H1 (cell line): ENCODE data around the gene MUC5B. TPM values are rescaled to one million over a fixed set of nuclear protein-coding genes. Genes with fewer than 3 reads are reported as not detected.

Source experiments
- BCL11A ChIP-seq, 2 experiments: IDR thresholded peaks; one replicate each; pipeline ENCODE4 v1.6.1; 2011; ENCODE audit warnings: low read depth in 2 of 2, low read length in 2 of 2, mild to moderate bottlenecking in 2 of 2
- CEBPB ChIP-seq: IDR thresholded peaks from 2 replicates; pipeline ENCODE4 v1.6.1; 2012; ENCODE audit warnings: low read depth, low read length
- CHD2 ChIP-seq: IDR thresholded peaks from 2 replicates; pipeline ENCODE4 v1.6.1; 2012; ENCODE audit warnings: low read length, improper control_type of control experiment
- CREB1 ChIP-seq: IDR thresholded peaks from 2 replicates; pipeline ENCODE4 v1.6.1; 2012; ENCODE audit warnings: inconsistent platforms
- EGR1 ChIP-seq: IDR thresholded peaks from 2 replicates; pipeline ENCODE4 v1.6.1; 2011; ENCODE audit warnings: low read depth, low read length, borderline replicate concordance
- EP300 ChIP-seq, 2 experiments: IDR thresholded peaks; 1 replicate in 1 of 2; 2 replicates in 1 of 2; pipeline ENCODE4 v1.6.1; 2011 to 2012; ENCODE audit warnings: low read depth in 2 of 2, low read length in 2 of 2, mild to moderate bottlenecking in 2 of 2, borderline replicate concordance in 1 of 2, inconsistent platforms in 1 of 2, moderate library complexity in 1 of 2
- FOSL1 ChIP-seq: IDR thresholded peaks from 2 replicates; pipeline ENCODE4 v1.6.1; 2011; ENCODE audit warnings: mild to moderate bottlenecking, low read depth, low read length, moderate library complexity; ENCODE audit not compliant: insufficient read depth
- GTF2F1 ChIP-seq: IDR thresholded peaks from 2 replicates; pipeline ENCODE4 v1.6.1; 2012; ENCODE audit warnings: low read depth, low read length, improper control_type of control experiment, borderline replicate concordance
- HDAC2 ChIP-seq, 2 experiments: fragments of 300-600 bp in 1 of 2; sonication (generic) in 1 of 2; IDR thresholded peaks; 2 replicates each; pipeline ENCODE4 v1.6.1; 2011 to 2012; ENCODE audit warnings: low read depth in 2 of 2, low read length in 2 of 2, mild to moderate bottlenecking in 2 of 2, moderate library complexity in 2 of 2, borderline replicate concordance in 1 of 2, inconsistent platforms in 1 of 2
- KDM4A ChIP-seq: IDR thresholded peaks from one replicate; pipeline ENCODE4 v1.7.1; 2012; ENCODE audit warnings: low read depth, mild to moderate bottlenecking, moderate library complexity, low read length, inconsistent platforms; ENCODE audit not compliant: severe bottlenecking
- PHF8 ChIP-seq: fragments of 200-600 bp; sonication (generic); conservative IDR thresholded peaks from 2 replicates; pipeline ENCODE4 v1.7.1; 2012; ENCODE audit warnings: low read depth, mild to moderate bottlenecking, inconsistent platforms, low read length, moderate library complexity
- RFX5 ChIP-seq: IDR thresholded peaks from 2 replicates; pipeline ENCODE4 v1.6.1; 2011; ENCODE audit warnings: low read depth, low read length, improper control_type of control experiment, borderline replicate concordance
- SIX5 ChIP-seq: IDR thresholded peaks from 2 replicates; pipeline ENCODE4 v1.6.1; 2011; ENCODE audit warnings: mild to moderate bottlenecking, low read depth, low read length
- SUZ12 ChIP-seq: fragments of 200-600 bp; sonication (generic); IDR thresholded peaks from 2 replicates; pipeline ENCODE4 v1.6.1; 2012; ENCODE audit warnings: mild to moderate bottlenecking, inconsistent platforms, low read length, moderate library complexity, mixed read lengths
- TAF1 ChIP-seq: IDR thresholded peaks from 2 replicates; pipeline ENCODE4 v1.6.1; 2011; ENCODE audit warnings: mild to moderate bottlenecking, low read depth, low read length
- TAF7 ChIP-seq: optimal IDR thresholded peaks from 2 replicates; pipeline ENCODE3; 2011; ENCODE audit warnings: low read depth, mild to moderate bottlenecking, inconsistent platforms, low read length, moderate library complexity, borderline replicate concordance
- ZNF274 ChIP-seq: IDR thresholded peaks from 2 replicates; pipeline ENCODE4 v1.7.0; 2012; ENCODE audit warnings: low read length, borderline replicate concordance; ENCODE audit errors: extremely low read depth
- polyA plus RNA-seq, 7 experiments: library from polyadenylated mRNA; depleted of rRNA in 3 of 7; stranded (reverse) in 5 of 7; unstranded in 2 of 7; fragments of >200 nt in 5 of 7; fragments of 200-250 nt in 2 of 7; gene quantifications; 1 replicate in 5 of 7; 2 replicates in 1 of 7; 4 replicates in 1 of 7; pipeline versions ENCODE4 v1.2.1 to v1.2.3, GENCODE V29; 2011 to 2013; ENCODE audit warnings: missing spikeins in 2 of 7, mixed read lengths in 2 of 7
- total RNA-seq: library from RNA; stranded (reverse); fragmentation: NEBNext Ultra II Directional; extraction: Animal tissue kit (Norgen Biotek cat#: 25700); gene quantifications from 2 replicates; pipeline ENCODE4 v1.2.1, GENCODE V29; 2021
- TF ChIP-seq, protein P1 (sequence below): IDR thresholded peaks from 2 replicates; pipeline ENCODE4 v1.6.1; 2012; ENCODE audit warnings: inconsistent platforms
- TF ChIP-seq, protein P2 (sequence below): IDR thresholded peaks from 2 replicates; pipeline ENCODE4 v1.6.1; 2012; ENCODE audit warnings: low read length, inconsistent platforms
- TF ChIP-seq, protein P3 (sequence below): IDR thresholded peaks from 2 replicates; pipeline ENCODE4 v1.6.1; 2012; ENCODE audit warnings: inconsistent platforms

MUC5B gene
- total and polyA plus RNA-seq, 2 of the 8 experiments (the other 6 are each of a cell fraction or from before 2014, with no cell fraction given), result 0.02 to 0.03 TPM

DNA sequence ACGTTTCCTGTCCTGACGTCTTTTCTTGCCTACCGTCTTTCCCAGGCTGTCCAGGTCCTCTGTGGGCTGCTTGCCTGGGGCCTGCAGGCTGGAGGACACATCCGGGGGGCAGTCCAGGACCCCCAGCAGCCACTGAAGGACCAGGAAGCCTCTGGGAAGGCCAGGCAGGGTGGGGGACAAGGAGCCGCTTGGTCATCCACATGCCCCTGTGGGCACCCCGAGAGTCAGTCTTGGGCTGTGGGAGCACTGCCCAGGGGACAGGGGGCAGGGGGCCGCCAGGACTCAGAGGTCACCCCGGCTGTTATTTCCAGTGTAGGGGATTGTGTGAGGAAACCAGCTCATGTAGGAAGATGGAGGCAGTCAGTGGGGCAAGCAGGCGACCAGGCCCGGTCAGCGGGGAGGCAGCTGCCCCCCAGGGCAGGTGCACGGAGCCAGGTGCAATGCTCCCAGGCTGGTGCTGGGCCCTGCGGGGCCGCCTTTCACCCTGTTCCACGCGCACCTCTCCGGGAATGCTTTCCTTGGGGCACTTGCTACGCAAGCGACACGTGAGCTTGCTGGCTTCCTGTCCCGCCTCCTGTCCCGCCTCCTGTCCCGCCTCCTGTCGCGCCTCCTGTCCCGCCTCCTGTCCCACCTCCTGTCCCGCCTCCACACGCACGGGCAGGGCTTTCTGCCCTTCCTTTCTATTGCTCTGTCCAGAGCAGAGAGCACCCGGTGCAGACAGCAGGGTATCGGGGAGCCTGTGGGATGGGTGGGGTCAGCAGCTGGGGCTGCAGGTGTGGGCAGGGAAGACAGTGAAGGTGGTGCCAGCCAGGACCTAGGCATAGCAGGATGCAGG is 39.5 kb downstream of the MUC5B start (continued):
- no peak for TF ChIP-seq FOSL1
- peak; percentile 57; the same call in 1 of the 2 replicates for TF ChIP-seq PHF8
- no peak for TF ChIP-seq BCL11A (IDR thresholded peaks at IDR 0.05; ENCODE audit: low read depth in 2 of 2, low read length in 2 of 2)
- TF ChIP-seq, protein P1, sequence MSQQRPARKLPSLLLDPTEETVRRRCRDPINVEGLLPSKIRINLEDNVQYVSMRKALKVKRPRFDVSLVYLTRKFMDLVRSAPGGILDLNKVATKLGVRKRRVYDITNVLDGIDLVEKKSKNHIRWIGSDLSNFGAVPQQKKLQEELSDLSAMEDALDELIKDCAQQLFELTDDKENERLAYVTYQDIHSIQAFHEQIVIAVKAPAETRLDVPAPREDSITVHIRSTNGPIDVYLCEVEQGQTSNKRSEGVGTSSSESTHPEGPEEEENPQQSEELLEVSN, result 0 out of 2 replicates have a peak, but pooled peaks have one; percentile 40
- no peak for TF ChIP-seq CEBPB
- TF ChIP-seq CHD2, result no peak
- peak; percentile 54 for TF ChIP-seq TAF1
- TF ChIP-seq KDM4A, result peak; percentile 35
- TF ChIP-seq SIX5, result no peak
- TF ChIP-seq EP300 (IDR thresholded peaks at IDR 0.05; ENCODE audit: borderline replicate concordance in 1 of 2, low read depth in 2 of 2, low read length in 2 of 2), result no peak
- no peak for TF ChIP-seq EGR1
- TF ChIP-seq TAF7, result no peak
- TF ChIP-seq RFX5, result no peak
- TF ChIP-seq HDAC2 (IDR thresholded peaks at IDR 0.05; ENCODE audit: borderline replicate concordance in 1 of 2, low read depth in 2 of 2, low read length in 2 of 2), result no peak
- TF ChIP-seq, protein P2, sequence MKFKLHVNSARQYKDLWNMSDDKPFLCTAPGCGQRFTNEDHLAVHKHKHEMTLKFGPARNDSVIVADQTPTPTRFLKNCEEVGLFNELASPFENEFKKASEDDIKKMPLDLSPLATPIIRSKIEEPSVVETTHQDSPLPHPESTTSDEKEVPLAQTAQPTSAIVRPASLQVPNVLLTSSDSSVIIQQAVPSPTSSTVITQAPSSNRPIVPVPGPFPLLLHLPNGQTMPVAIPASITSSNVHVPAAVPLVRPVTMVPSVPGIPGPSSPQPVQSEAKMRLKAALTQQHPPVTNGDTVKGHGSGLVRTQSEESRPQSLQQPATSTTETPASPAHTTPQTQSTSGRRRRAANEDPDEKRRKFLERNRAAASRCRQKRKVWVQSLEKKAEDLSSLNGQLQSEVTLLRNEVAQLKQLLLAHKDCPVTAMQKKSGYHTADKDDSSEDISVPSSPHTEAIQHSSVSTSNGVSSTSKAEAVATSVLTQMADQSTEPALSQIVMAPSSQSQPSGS, result no peak
- TF ChIP-seq, protein P3, sequence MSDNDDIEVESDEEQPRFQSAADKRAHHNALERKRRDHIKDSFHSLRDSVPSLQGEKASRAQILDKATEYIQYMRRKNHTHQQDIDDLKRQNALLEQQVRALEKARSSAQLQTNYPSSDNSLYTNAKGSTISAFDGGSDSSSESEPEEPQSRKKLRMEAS, result peak; percentile 85
- TF ChIP-seq GTF2F1, result no peak
- TF ChIP-seq SUZ12, result no peak
- no peak for TF ChIP-seq ZNF274
- TF ChIP-seq CREB1, result peak; percentile 82
